Measurements from ENCODE around the gene CRYBG1. TPM values are rescaled to one million over a fixed set of nuclear protein-coding genes. Genes with fewer than 3 reads are reported as not detected.

The CRYBG1 gene
- total and polyA plus RNA-seq, 3 experiments from 2014 or later = 19.4 to 32.3 (median 32.3) TPM

DNA sequence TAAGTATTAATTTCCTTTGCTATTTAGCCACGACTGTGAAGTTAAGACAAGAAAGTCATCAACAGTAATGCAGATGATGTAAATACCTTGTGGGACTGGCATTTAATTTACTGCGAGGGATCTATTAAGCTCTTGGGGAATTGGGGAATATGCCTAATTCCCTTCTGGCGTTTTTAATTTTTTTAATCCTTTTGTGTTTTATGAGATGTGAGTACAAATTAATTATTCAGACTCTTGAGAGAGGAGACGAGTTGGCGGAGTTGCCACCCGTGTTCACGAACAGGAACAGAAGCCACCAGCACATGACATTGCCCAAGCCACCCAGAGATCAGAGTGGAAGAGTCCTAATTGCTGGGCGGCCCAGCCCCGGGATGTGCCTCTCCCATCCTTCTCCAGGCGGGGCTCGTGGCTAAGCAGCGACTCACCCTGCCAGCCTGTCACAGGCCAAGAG is 533 bp upstream of the CRYBG1 start:
- Mint-ChIP-seq H3K36me3 (no peaks in the 10 kb centered on the region), H3K27me3 (peaks cover 21 to 43% of the 10 kb centered on the region in 2 donors), H3K4me1 (peaks cover 9 to 12% (median 12%) of the 10 kb centered on the region in 3 donors), H3K9me3 (no peaks in the 10 kb centered on the region), H3K4me3 (peak overlapping the region; percentile 55 to 86 (median 74)), H3K27ac (peak overlapping the region in 1 of 8 donors; percentile 75)
- H3K27me3 ChIP-seq (ENCODE audit: insufficient read depth, low read length, poor library complexity, severe bottlenecking) = peaks cover 18% of the 10 kb centered on the region
- no peaks in the 10 kb centered on the region for H3K36me3 ChIP-seq (ENCODE audit: insufficient read depth, low read length)
- peak overlapping the region; percentile 58 for H3K4me3 ChIP-seq (ENCODE audit: low read length)
- H3K27ac ChIP-seq (ENCODE audit: low read depth, low read length) = no peak overlapping the region
- no peaks in the 10 kb centered on the region for H3K9me3 ChIP-seq (ENCODE audit: low read length)
- peaks cover 12% of the 10 kb centered on the region for H3K4me1 ChIP-seq (ENCODE audit: insufficient read depth, low read length)
- ChIA-PET POLR2A (no interaction called here), CTCF (interaction anchor here (0.8 to 2.6 kb wide), 7 partner anchors 11 to 177 kb away, joined by 3 to 33 read pairs (median 5); partner anchors contain the start of gene ATG5)
- no peak for DNase-seq

DNA sequence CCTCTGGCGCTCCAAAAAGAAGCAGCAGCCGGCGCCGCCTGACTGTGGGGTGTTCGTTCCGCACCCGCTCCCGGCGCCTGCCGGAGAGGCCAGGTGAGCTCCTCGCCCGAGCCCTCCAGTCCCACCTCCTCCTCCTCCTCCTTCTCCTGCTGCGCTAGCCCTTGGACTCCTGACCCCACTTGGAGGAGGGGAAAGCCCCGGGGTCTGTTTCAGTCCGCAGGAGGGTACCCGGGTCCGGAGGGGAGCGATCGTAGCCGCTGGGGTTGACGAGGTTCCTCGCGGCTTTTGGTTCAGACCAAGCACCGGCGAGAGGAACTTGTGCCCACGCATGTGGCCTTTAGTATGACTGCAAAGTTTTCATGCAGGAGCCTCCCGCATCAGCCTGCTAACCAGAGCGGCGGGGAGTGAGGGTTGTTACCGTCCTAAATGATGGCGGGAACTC is 493 bp downstream of the CRYBG1 start:
- H3K4me1 ChIP-seq (ENCODE audit: insufficient read depth, low read length) = peaks cover 12% of the 10 kb centered on the region
- no peaks in the 10 kb centered on the region for H3K9me3 ChIP-seq (ENCODE audit: low read length)
- Mint-ChIP-seq H3K9me3 (no peaks in the 10 kb centered on the region), H3K27ac (no peak overlapping the region), H3K36me3 (no peaks in the 10 kb centered on the region), H3K4me1 (peaks cover 9 to 12% (median 12%) of the 10 kb centered on the region in 3 donors), H3K4me3 (peak overlapping the region; percentile 67 to 91 (median 84)), H3K27me3 (peaks cover 20 to 37% of the 10 kb centered on the region in 2 donors)
- H3K27ac ChIP-seq (ENCODE audit: low read depth, low read length) = no peak overlapping the region
- H3K36me3 ChIP-seq (ENCODE audit: insufficient read depth, low read length) = no peaks in the 10 kb centered on the region
- ChIA-PET POLR2A (no interaction called here), CTCF (interaction anchor here (0.7 to 2.6 kb wide), 14 partner anchors 10 to 618 kb away, joined by 3 to 33 read pairs (median 4); partner anchors contain the start of gene ATG5)
- H3K4me3 ChIP-seq (ENCODE audit: low read length) = peak overlapping the region; percentile 58
- H3K27me3 ChIP-seq (ENCODE audit: insufficient read depth, low read length, poor library complexity, severe bottlenecking) = peaks cover 15% of the 10 kb centered on the region
- peak in 3 of 5 donors; percentile 3 to 43 (median 19) for DNase-seq

- no peaks in the 10 kb centered on the region for H3K9me3 ChIP-seq (ENCODE audit: low read length)
- H3K4me1 ChIP-seq (ENCODE audit: insufficient read depth, low read length) = peaks cover 12% of the 10 kb centered on the region
- H3K27me3 Mint-ChIP-seq = peaks cover 12 to 21% of the 10 kb centered on the region in 2 donors
- no peak for DNase-seq
- H3K27me3 ChIP-seq (ENCODE audit: insufficient read depth, low read length, poor library complexity, severe bottlenecking) = peaks cover 4% of the 10 kb centered on the region
- no peaks in the 10 kb centered on the region for H3K36me3 ChIP-seq (ENCODE audit: insufficient read depth, low read length)
- no peaks in the 10 kb centered on the region for H3K9me3 Mint-ChIP-seq
- no peak overlapping the region for H3K27ac ChIP-seq (ENCODE audit: low read depth, low read length)
- CTCF ChIA-PET = no interaction called here
- H3K36me3 Mint-ChIP-seq = no peaks in the 10 kb centered on the region
- H3K27ac Mint-ChIP-seq = no peak overlapping the region
- POLR2A ChIA-PET = no interaction called here
- no peak overlapping the region for H3K4me3 ChIP-seq (ENCODE audit: low read length)
- peaks cover 9 to 12% (median 12%) of the 10 kb centered on the region in 3 donors for H3K4me1 Mint-ChIP-seq
- H3K4me3 Mint-ChIP-seq = no peak overlapping the region
These were observed 3.1 kb downstream of the CRYBG1 start for GRCh38 chr6:106363401-106364138.

DNA sequence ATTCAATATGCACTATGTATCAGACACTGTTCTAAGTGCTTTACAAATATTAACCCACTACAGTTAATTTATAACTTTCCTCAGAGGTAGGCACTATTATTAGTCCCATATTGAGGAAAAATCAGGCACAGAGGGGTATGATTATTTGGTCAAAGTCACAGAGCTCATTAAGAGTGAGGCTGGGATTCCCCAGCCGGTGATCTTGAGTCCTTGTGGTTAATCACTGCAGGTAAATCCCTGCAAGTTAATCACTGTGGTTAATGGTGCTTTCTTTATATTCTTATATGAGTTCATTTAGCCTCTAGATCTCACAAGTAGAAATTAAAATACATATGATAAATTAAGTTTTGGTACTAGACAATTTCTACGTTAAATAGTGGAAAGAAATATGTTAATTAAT is 9.2 kb downstream of the CRYBG1 start:
- no peak for DNase-seq
- no peak overlapping the region for H3K4me3 ChIP-seq (ENCODE audit: low read length)
- Mint-ChIP-seq H3K9me3 (no peaks in the 10 kb centered on the region), H3K4me1 (no peaks in the 10 kb centered on the region), H3K27ac (no peak overlapping the region), H3K27me3 (peaks cover 6 to 13% of the 10 kb centered on the region in 2 donors), H3K4me3 (no peak overlapping the region), H3K36me3 (no peaks in the 10 kb centered on the region)
- H3K36me3 ChIP-seq (ENCODE audit: insufficient read depth, low read length) = no peaks in the 10 kb centered on the region
- H3K27me3 ChIP-seq (ENCODE audit: insufficient read depth, low read length, poor library complexity, severe bottlenecking) = no peaks in the 10 kb centered on the region
- ChIA-PET POLR2A (no interaction called here), CTCF (interaction anchor here (1.7 to 6.2 kb wide), 2 partner anchors 9 to 30 kb away, joined by 4 to 33 read pairs; partner anchors contain the start of gene CRYBG1)
- H3K27ac ChIP-seq (ENCODE audit: low read depth, low read length) = no peak overlapping the region
- no peaks in the 10 kb centered on the region for H3K4me1 ChIP-seq (ENCODE audit: insufficient read depth, low read length)
- no peaks in the 10 kb centered on the region for H3K9me3 ChIP-seq (ENCODE audit: low read length)

DNA sequence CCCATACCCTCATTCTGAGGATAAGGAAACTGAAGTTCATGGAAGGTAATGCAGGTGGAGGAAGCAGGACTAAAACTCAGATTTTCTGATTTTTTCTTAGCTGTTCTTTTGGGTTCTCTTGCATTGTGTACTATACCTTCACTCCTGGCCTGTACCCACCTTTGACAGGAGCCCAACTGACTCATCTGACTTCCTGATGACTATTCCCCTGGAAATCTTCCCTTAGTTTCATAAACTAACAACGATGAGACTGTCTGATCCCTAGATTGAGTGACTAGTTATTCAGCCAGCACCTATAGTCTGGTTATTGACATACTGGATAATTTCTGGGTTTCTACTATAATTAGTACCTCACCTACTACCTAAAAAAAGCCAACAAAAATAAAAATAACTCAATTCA is 10.1 kb downstream of the CRYBG1 start:
- no peak for DNase-seq
- Histone ChIP-seq H3K9me3 (ENCODE audit: low read length) (no peaks in the 10 kb centered on the region), H3K36me3 (ENCODE audit: insufficient read depth, low read length) (no peaks in the 10 kb centered on the region), H3K27ac (ENCODE audit: low read depth, low read length) (no peak overlapping the region), H3K4me1 (ENCODE audit: insufficient read depth, low read length) (no peaks in the 10 kb centered on the region), H3K27me3 (ENCODE audit: insufficient read depth, low read length, poor library complexity, severe bottlenecking) (no peaks in the 10 kb centered on the region), H3K4me3 (ENCODE audit: low read length) (no peak overlapping the region)
- CTCF ChIA-PET = interaction anchor here (6.2 kb wide), 1 partner anchor 10 kb away, joined by 33 read pairs; the partner anchor contains the start of gene CRYBG1
- Mint-ChIP-seq H3K27me3 (peaks cover 6 to 11% of the 10 kb centered on the region in 2 donors), H3K9me3 (no peaks in the 10 kb centered on the region), H3K36me3 (no peaks in the 10 kb centered on the region), H3K4me3 (no peak overlapping the region), H3K4me1 (no peaks in the 10 kb centered on the region), H3K27ac (no peak overlapping the region)
- POLR2A ChIA-PET = no interaction called here

- H3K4me3 Mint-ChIP-seq = no peak overlapping the region
- H3K27ac Mint-ChIP-seq = no peak overlapping the region
These were observed 12.5 kb downstream of the CRYBG1 start for GRCh38 chr6:106372838-106373501.

DNA sequence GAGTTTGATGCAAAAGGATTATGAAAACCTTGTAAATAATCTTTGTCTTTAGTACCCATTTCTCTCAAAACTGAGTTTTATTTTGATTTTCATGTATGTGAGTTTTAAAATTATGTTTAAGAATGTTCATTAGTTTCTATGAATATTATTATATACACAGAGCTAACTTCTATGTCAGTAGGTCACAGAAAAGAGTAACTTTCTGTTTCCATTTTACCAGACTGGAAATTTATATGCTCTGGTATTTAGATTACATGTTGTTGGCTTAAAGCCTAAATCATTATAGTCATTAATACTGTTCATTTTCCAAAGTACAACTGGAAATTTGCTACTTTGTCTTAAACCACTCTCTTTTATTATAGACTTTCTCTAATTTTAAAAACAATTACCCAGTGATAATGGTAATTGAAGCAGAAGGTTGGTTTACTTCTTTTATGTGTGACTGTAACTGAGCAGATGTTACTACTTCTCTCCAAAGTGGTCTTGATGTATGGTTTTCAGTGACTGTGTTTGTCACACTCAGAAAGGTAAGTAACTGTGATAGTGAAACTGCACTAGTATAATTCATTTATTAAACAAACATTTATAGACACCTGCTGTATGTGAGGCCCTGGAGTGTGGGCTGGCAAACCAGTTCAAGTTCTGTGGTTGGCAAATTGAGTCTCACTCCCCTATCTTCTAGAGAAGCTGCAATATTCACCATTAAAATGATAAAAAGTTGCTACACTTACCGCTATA is 13.2 kb downstream of the CRYBG1 start:
- no peak overlapping the region for H3K4me3 ChIP-seq (ENCODE audit: low read length)
- H3K36me3 Mint-ChIP-seq = no peaks in the 10 kb centered on the region
- H3K27me3 ChIP-seq (ENCODE audit: insufficient read depth, low read length, poor library complexity, severe bottlenecking) = no peaks in the 10 kb centered on the region
- H3K36me3 ChIP-seq (ENCODE audit: insufficient read depth, low read length) = no peaks in the 10 kb centered on the region
- no peaks in the 10 kb centered on the region for H3K4me1 Mint-ChIP-seq
- no peaks in the 10 kb centered on the region for H3K9me3 ChIP-seq (ENCODE audit: low read length)
- no peak overlapping the region for H3K27ac Mint-ChIP-seq
- H3K27ac ChIP-seq (ENCODE audit: low read depth, low read length) = no peak overlapping the region
- H3K9me3 Mint-ChIP-seq = no peaks in the 10 kb centered on the region
- POLR2A ChIA-PET = no interaction called here
- DNase-seq = no peak
- no peak overlapping the region for H3K4me3 Mint-ChIP-seq
- CTCF ChIA-PET = interaction anchor here (6.2 kb wide), 1 partner anchor 13 kb away, joined by 33 read pairs; the partner anchor contains the start of gene CRYBG1
- no peaks in the 10 kb centered on the region for H3K4me1 ChIP-seq (ENCODE audit: insufficient read depth, low read length)
- H3K27me3 Mint-ChIP-seq = peaks cover 7 to 22% of the 10 kb centered on the region in 2 donors

More at GRCh38 chr6:106372838-106373501, 12.5 kb downstream of the CRYBG1 start:
- Histone ChIP-seq H3K4me1 (ENCODE audit: insufficient read depth, low read length) (no peaks in the 10 kb centered on the region), H3K4me3 (ENCODE audit: low read length) (no peak overlapping the region), H3K9me3 (ENCODE audit: low read length) (no peaks in the 10 kb centered on the region), H3K27me3 (ENCODE audit: insufficient read depth, low read length, poor library complexity, severe bottlenecking) (no peaks in the 10 kb centered on the region), H3K36me3 (ENCODE audit: insufficient read depth, low read length) (no peaks in the 10 kb centered on the region), H3K27ac (ENCODE audit: low read depth, low read length) (no peak overlapping the region)
- ChIA-PET POLR2A (no interaction called here), CTCF (interaction anchor here (6.2 kb wide), 1 partner anchor 12 kb away, joined by 33 read pairs; the partner anchor contains the start of gene CRYBG1)
- H3K9me3 Mint-ChIP-seq = no peaks in the 10 kb centered on the region
- DNase-seq = no peak
- no peaks in the 10 kb centered on the region for H3K4me1 Mint-ChIP-seq
- H3K27me3 Mint-ChIP-seq = peaks cover 9 to 16% of the 10 kb centered on the region in 2 donors
- H3K36me3 Mint-ChIP-seq = no peaks in the 10 kb centered on the region
